Skeletal muscle cell (primary cell): ENCODE measurements around the gene OR2V2.

ENCODE experiments used
- DNase-seq: peaks from one replicate; pipeline ENCODE4 v3.0.0-alpha.2; 2010; ENCODE audit warnings: low read depth
- H3K4me3 ChIP-seq: 2 replicates; pipeline ENCODE4 v1.5.1; 2011; ENCODE audit warnings: low read depth, mild to moderate bottlenecking, control low read depth, low read length, moderate library complexity

The OR2V2 gene

DNA sequence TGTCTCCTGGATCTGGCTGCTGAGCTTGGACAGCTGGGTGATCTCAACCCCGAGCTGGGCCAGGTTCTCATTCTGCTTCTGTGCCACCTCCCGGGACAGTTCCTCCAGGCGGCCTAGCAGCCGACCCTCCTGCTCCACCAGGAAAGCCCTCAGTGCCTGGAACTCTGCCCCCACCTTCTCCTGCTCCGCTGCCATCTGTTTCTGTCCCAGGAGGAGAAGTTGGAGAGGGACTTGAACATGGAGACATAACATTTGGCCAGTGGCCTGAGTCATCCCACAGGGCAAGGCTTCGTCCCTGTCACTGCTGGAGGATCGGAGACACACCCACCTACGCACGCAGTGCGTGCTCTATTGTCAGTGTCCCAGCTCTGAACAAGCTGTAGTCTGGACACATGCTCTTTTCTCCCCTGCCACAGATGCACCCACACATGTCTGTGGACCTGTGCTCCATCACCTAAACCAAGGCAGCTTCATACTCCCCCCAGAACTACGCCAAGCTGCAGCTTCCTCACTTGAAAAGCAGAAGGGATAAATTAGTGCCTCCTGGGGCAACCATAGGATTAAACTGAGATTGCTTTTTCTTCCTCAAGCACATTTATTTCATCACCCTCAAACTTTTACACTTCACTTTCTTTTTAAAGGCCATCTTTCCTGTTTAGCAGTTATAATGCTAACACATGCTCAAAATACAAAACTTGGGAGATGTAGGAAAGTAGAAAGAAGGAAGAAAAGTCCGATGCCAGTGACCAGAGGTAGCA, 52.7 kb downstream of the OR2V2 start:
- no peak overlapping the region for H3K4me3 ChIP-seq
- no peak for DNase-seq

- no peak for DNase-seq
- no peak overlapping the region for H3K4me3 ChIP-seq
Observed at GRCh38 chr5:181200816-181201215, 53.4 kb downstream of the OR2V2 start.

- no peak overlapping the region for H3K4me3 ChIP-seq
- DNase-seq: no peak
Observed at GRCh38 chr5:181203093-181203711, 55.8 kb downstream of the OR2V2 start.

- peak overlapping the region; percentile 61 for H3K4me3 ChIP-seq
- DNase-seq: no peak
Observed at GRCh38 chr5:181203777-181204112, 56.4 kb downstream of the OR2V2 start.

GRCh38 chr5:181204113-181204825, 56.9 kb downstream of the OR2V2 start:
- H3K4me3 ChIP-seq: peak overlapping the region; percentile 61
- no peak for DNase-seq

- H3K4me3 ChIP-seq: peak within 1 kb of the TSS; percentile 61
- DNase-seq: no peak
Observed at GRCh38 chr5:181204826-181205760, 57.7 kb downstream of the OR2V2 start, which contains the start of gene TRIM7. Gene TRIM7, minus strand, starts transcription at chr5:181205196. Its CDS starts 86 bp downstream, at chr5:181205110.

DNA sequence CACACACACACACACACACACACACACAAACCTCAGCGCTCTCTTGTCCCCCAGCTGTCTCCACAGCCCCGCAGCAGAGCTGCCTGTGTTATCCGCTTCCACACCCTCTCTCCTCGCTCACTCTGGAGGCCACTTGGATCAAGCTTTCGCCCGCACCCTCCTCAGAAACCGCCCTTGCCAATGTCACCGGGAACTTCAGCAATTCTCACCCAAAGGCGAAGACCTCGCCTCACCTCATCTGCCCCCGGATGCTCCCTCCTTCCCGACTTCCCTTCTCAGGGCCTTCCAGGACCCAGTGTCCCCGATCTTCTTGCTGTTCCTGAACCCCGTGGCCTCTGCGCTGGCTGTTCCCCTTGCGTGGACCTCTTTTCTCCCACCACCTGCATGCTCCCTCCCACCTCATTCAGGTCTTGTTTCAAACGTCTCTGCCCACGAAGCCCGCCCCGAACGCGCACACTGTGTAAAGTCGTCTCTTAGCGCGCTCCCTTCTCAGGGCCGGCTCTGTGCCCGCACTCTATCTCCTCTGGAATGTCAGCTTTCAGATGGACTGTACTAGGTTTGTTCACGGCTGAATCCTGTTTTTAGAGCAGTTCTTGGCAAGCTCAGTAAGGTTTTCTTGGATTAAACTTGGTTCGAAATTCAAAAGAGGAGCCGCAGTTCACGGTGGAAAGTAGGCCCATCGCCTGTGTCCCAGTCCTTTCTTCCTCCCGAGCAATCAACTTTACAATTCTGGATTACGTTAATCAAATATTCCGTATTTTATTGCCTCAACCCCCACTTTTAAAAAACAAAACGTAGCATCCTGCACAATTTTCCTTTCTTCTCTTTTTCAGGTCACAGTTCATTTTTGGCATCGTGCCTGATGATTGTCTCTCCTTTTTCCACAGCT, 58.6 kb downstream of the OR2V2 start:
- no peak for DNase-seq
- peak overlapping the region; percentile 61 for H3K4me3 ChIP-seq

- peak overlapping the region; percentile 57 for H3K4me3 ChIP-seq
- peak; percentile 73 for DNase-seq
Observed at GRCh38 chr5:181207214-181207959, 60.0 kb downstream of the OR2V2 start.

DNA sequence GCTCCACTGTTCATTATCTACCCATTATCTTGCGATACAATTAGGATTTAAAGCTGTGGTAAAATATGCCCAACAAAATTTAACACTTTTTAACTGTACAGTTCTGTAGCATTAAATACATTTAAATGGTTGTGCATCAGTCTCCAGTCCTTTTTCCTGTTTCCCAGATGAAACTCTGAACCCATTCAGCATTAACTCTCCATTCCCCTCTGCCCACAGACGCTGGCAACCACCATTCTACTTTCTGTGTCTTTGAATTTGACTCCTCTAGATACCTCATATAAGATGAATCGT, 60.5 kb downstream of the OR2V2 start:
- peak overlapping the region; percentile 57 for H3K4me3 ChIP-seq
- DNase-seq: no peak
